Gastrocnemius medialis (tissue), 4 donors: ENCODE results near the gene SEMA6C. TPM values are rescaled to one million over a fixed set of nuclear protein-coding genes. Genes with fewer than 3 reads are reported as not detected.
A peak's percentile ranks its signal among the peaks of the same experiment; 100 is the strongest.

Source experiments
- ATAC-seq, 2 donors: fragments of 150-250 bp; one replicate each; pipeline ENCODE4 v1.9.1; 2016
- DNase-seq, 2 donors: peaks; one replicate each; pipeline ENCODE4 v3.0.0-alpha.2; 2019
- H3K27ac ChIP-seq, 4 donors: fragments of 200-600 bp; sonication (generic); 1 replicate in 1 of 4; 2 replicates in 3 of 4; pipeline ENCODE4 v1.5.1; 2016 to 2018; ENCODE audit warnings: mild to moderate bottlenecking in 2 of 4, moderate library complexity in 1 of 4
- H3K27me3 ChIP-seq, 3 donors: fragments of 200-600 bp; sonication (generic) in 2 of 3; 1 replicate in 1 of 3; 2 replicates in 2 of 3; pipeline versions ENCODE4 v1.5.1 to v1.6.0; 2016 to 2019; ENCODE audit warnings: mild to moderate bottlenecking in 1 of 3, moderate library complexity in 1 of 3
- H3K36me3 ChIP-seq, 2 donors: fragments of 200-600 bp; sonication (generic) in 1 of 2; one replicate each; pipeline ENCODE4 v1.5.1; 2017 to 2018
- H3K4me1 ChIP-seq, 2 donors: fragments of 200-600 bp; sonication (generic) in 1 of 2; one replicate each; pipeline ENCODE4 v1.5.1; 2016 to 2017; ENCODE audit warnings: mild to moderate bottlenecking in 2 of 2
- H3K4me3 ChIP-seq, 4 donors: fragments of 200-600 bp; sonication (generic) in 3 of 4; 1 replicate in 1 of 4; 2 replicates in 3 of 4; pipeline ENCODE4 v1.5.1; 2016 to 2019; ENCODE audit warnings: mild to moderate bottlenecking in 2 of 4
- H3K9me3 ChIP-seq, 3 donors: fragments of 200-600 bp; sonication (generic) in 2 of 3; 1 replicate in 1 of 3; 2 replicates in 2 of 3; pipeline ENCODE4 v1.5.1; 2016 to 2019
- CTCF ChIP-seq, 5 experiments: fragments of 450-650 bp in 3 of 5; fragments of 200-600 bp in 2 of 5; sonication (generic) in 2 of 5; IDR thresholded peaks in 4 of 5; conservative IDR thresholded peaks in 1 of 5; 1 replicate in 4 of 5; 2 replicates in 1 of 5; pipeline ENCODE4 v1.5.1; 2016 to 2019; ENCODE audit warnings: antibody characterized with exemption in 5 of 5, mild to moderate bottlenecking in 3 of 5, moderate library complexity in 3 of 5
- POLR2A ChIP-seq, 2 donors: fragments of 450-650 bp; IDR thresholded peaks; one replicate each; pipeline ENCODE4 v1.6.1; 2017; ENCODE audit warnings: antibody characterized with exemption in 2 of 2, mild to moderate bottlenecking in 2 of 2, moderate library complexity in 2 of 2
- in situ Hi-C, 4 donors: fragments of 200-750 bp; cut with MboI; loops; one replicate each; pipeline versions ENCODE4 v1.15.0 to v1.8.0; 2017; ENCODE audit warnings: low sequenced_read_pairs in 4 of 4
- intact Hi-C: fragments of 100-400 bp; cut with DNase I; formaldehyde crosslinking; loops from one replicate; pipeline ENCODE4 v1.15.1; 2023; ENCODE audit warnings: low total_unique reads
- total RNA-seq, 4 donors: library from RNA; depleted of rRNA; stranded (reverse); fragments of >200 nt; gene quantifications; one replicate each; pipeline versions ENCODE4 v1.1.0 to v1.2.3, GENCODE V29; 2016

SEMA6C gene
- total RNA-seq, 4 donors from 2014 or later: 51.5 to 121 (median 108) TPM

GRCh38 chr1:151113877-151114276, 32.6 kb downstream of the SEMA6C start:
- intact Hi-C loops (loop anchor here (5.0 kb wide), 1 partner anchor 33 kb away; the partner anchor contains the start of gene SEMA6C), in situ Hi-C loops (no loop called here)
- Histone ChIP-seq H3K27ac (peak overlapping the region in 2 of 4 donors; percentile 20 to 46), H3K36me3 (peaks cover 0 to 26% of the 10 kb centered on the region in 2 donors), H3K4me1 (peaks cover 0 to 8% of the 10 kb centered on the region in 2 donors), H3K27me3 (no peaks in the 10 kb centered on the region), H3K4me3 (no peak overlapping the region), H3K9me3 (no peaks in the 10 kb centered on the region)
- ATAC-seq (peak; percentile 50 to 59), DNase-seq (no peak)
- TF ChIP-seq CTCF (IDR thresholded peaks at IDR 0.05 in 4 of 5, conservative IDR thresholded peaks at IDR 0.05 in 1 of 5) (no peak), POLR2A (IDR thresholded peaks at IDR 0.05) (no peak)

GRCh38 chr1:151108331-151108730, 38.1 kb downstream of the SEMA6C start:
- no peak overlapping the region for H3K4me3 ChIP-seq
- DNase-seq (no peak), ATAC-seq (no peak)
- no peaks in the 10 kb centered on the region for H3K9me3 ChIP-seq
- no peak for TF ChIP-seq CTCF (IDR thresholded peaks at IDR 0.05 in 4 of 5, conservative IDR thresholded peaks at IDR 0.05 in 1 of 5)
- intact Hi-C loops (no loop called here), in situ Hi-C loops (loop anchor here in 1 of 4 donors (10.0 kb wide), 1 partner anchor 46 kb away; the partner anchor contains the start of gene TNFAIP8L2)
- peaks cover 0 to 21% of the 10 kb centered on the region in 2 donors for H3K36me3 ChIP-seq
- H3K4me1 ChIP-seq: peaks cover 0 to under 1% of the 10 kb centered on the region in 2 donors
- H3K27me3 ChIP-seq: no peaks in the 10 kb centered on the region
- H3K27ac ChIP-seq: no peak overlapping the region

GRCh38 chr1:151106894-151107293, 39.5 kb downstream of the SEMA6C start:
- peaks cover 0 to 15% of the 10 kb centered on the region in 2 donors for H3K36me3 ChIP-seq

GRCh38 chr1:151104630-151105029, 41.8 kb downstream of the SEMA6C start:
- no peak for TF ChIP-seq CTCF (IDR thresholded peaks at IDR 0.05 in 4 of 5, conservative IDR thresholded peaks at IDR 0.05 in 1 of 5)
- no peak for TF ChIP-seq POLR2A (IDR thresholded peaks at IDR 0.05)
- peaks cover 0 to 15% of the 10 kb centered on the region in 2 donors for H3K36me3 ChIP-seq
- intact Hi-C loops (no loop called here), in situ Hi-C loops (loop anchor here in 1 of 4 donors (10.0 kb wide), 1 partner anchor 50 kb away; the partner anchor contains the start of gene TNFAIP8L2)
- DNase-seq (no peak), ATAC-seq (no peak)
- no peaks in the 10 kb centered on the region for H3K4me1 ChIP-seq
- H3K4me3 ChIP-seq: no peak overlapping the region
- no peaks in the 10 kb centered on the region for H3K27me3 ChIP-seq
- no peaks in the 10 kb centered on the region for H3K9me3 ChIP-seq
- H3K27ac ChIP-seq: no peak overlapping the region

More at GRCh38 chr1:151106894-151107293, 39.5 kb downstream of the SEMA6C start:
- TF ChIP-seq POLR2A (IDR thresholded peaks at IDR 0.05) (no peak), CTCF (IDR thresholded peaks at IDR 0.05 in 4 of 5, conservative IDR thresholded peaks at IDR 0.05 in 1 of 5) (no peak)
- Histone ChIP-seq H3K27me3 (no peaks in the 10 kb centered on the region), H3K4me1 (no peaks in the 10 kb centered on the region), H3K27ac (no peak overlapping the region), H3K4me3 (no peak overlapping the region), H3K9me3 (no peaks in the 10 kb centered on the region)
- in situ Hi-C loops (loop anchor here in 1 of 4 donors (10.0 kb wide), 1 partner anchor 48 kb away; the partner anchor contains the start of gene TNFAIP8L2), intact Hi-C loops (loop anchor here (2.0 kb wide), 1 partner anchor 22 kb away; no protein-coding TSS in a partner anchor)
- ATAC-seq (no peak), DNase-seq (no peak)
